Keratinocyte (primary cell): ENCODE measurements around the gene SLC37A1. TPM values are rescaled to one million over a fixed set of nuclear protein-coding genes. Genes with fewer than 3 reads are reported as not detected.

Source experiments
- DNase-seq: peaks from one replicate; pipeline ENCODE4 v3.0.0-alpha.2; 2011; ENCODE audit warnings: low read depth, missing footprints, low spot score
- FAIRE-seq: peaks from 2 replicates; lab custom pipeline; 2011; peaks lifted over from hg19 to GRCh38; lab: Jason Lieb, UNC
- H2AFZ ChIP-seq: 2 replicates; pipeline ENCODE4 v1.6.0; 2012; ENCODE audit warnings: low read length, control low read depth, inconsistent platforms; ENCODE audit not compliant: control insufficient read depth
- H3K27ac ChIP-seq: 2 replicates; pipeline ENCODE4 v1.5.1; 2011; ENCODE audit warnings: low read length; ENCODE audit not compliant: control insufficient read depth, insufficient read depth
- H3K27me3 ChIP-seq: 3 replicates; pipeline ENCODE4 v1.6.0; 2011; ENCODE audit warnings: low read length; ENCODE audit not compliant: control insufficient read depth, insufficient read depth; ENCODE audit errors: extremely low read depth
- H3K36me3 ChIP-seq, 2 experiments: 2 replicates in 1 of 2; 3 replicates in 1 of 2; pipeline ENCODE4 v1.5.1; 2011; ENCODE audit warnings: low read length in 2 of 2, mild to moderate bottlenecking in 1 of 2; ENCODE audit not compliant: control insufficient read depth in 2 of 2, insufficient read depth in 2 of 2; ENCODE audit errors: extremely low read depth in 1 of 2
- H3K4me1 ChIP-seq: 3 replicates; pipeline ENCODE4 v1.5.1; 2011; ENCODE audit warnings: low read length; ENCODE audit not compliant: control insufficient read depth, insufficient read depth; ENCODE audit errors: extremely low read depth
- H3K4me2 ChIP-seq: 3 replicates; pipeline ENCODE4 v1.6.0; 2011; ENCODE audit warnings: low read depth, low read length; ENCODE audit not compliant: control insufficient read depth, insufficient read depth; ENCODE audit errors: extremely low read depth
- H3K4me3 ChIP-seq, 3 experiments: fragments of 200-600 bp in 1 of 3; sonication (generic) in 1 of 3; 2 replicates in 2 of 3; 3 replicates in 1 of 3; pipeline ENCODE4 v1.5.1; 2011 to 2016; ENCODE audit warnings: low read length in 3 of 3, mild to moderate bottlenecking in 3 of 3, control low read depth in 2 of 3, inconsistent platforms in 1 of 3, low read depth in 1 of 3, mixed read lengths in 1 of 3, mixed run types in 1 of 3, moderate library complexity in 1 of 3; ENCODE audit not compliant: control insufficient read depth in 2 of 3, insufficient read depth in 2 of 3; ENCODE audit errors: extremely low read depth in 1 of 3
- H3K79me2 ChIP-seq: 2 replicates; pipeline ENCODE4 v1.6.0; 2012; ENCODE audit warnings: low read length; ENCODE audit not compliant: control insufficient read depth, insufficient read depth
- H3K9ac ChIP-seq: 3 replicates; pipeline ENCODE4 v1.6.0; 2011; ENCODE audit warnings: low read length; ENCODE audit not compliant: control insufficient read depth, insufficient read depth; ENCODE audit errors: extremely low read depth
- H3K9me1 ChIP-seq: 3 replicates; pipeline ENCODE4 v1.6.0; 2011; ENCODE audit warnings: low read length; ENCODE audit not compliant: control insufficient read depth, insufficient read depth; ENCODE audit errors: extremely low read depth
- H3K9me3 ChIP-seq: 2 replicates; pipeline ENCODE4 v1.5.1; 2012; ENCODE audit warnings: low read depth, low read length; ENCODE audit not compliant: control insufficient read depth
- H4K20me1 ChIP-seq: 3 replicates; pipeline ENCODE4 v1.6.0; 2011; ENCODE audit warnings: low read length; ENCODE audit not compliant: control insufficient read depth, insufficient read depth; ENCODE audit errors: extremely low read depth
- CTCF ChIP-seq, 3 experiments: IDR thresholded peaks in 1 of 3; conservative IDR thresholded peaks in 1 of 3; optimal IDR thresholded peaks in 1 of 3; 2 replicates in 2 of 3; 3 replicates in 1 of 3; pipeline versions ENCODE3 to v1.5.1; 2011; ENCODE audit warnings: low read length in 3 of 3, mild to moderate bottlenecking in 3 of 3, moderate library complexity in 2 of 3, control low read depth in 1 of 3, inconsistent platforms in 1 of 3; ENCODE audit not compliant: insufficient read depth in 2 of 3; ENCODE audit errors: extremely low read depth in 1 of 3
- EZH2 ChIP-seq: IDR thresholded peaks from one replicate; pipeline ENCODE4 v1.6.1; 2012; ENCODE audit warnings: inconsistent platforms, mild to moderate bottlenecking, low read length, moderate library complexity
- dilution Hi-C: fragments of 300-500 bp; cut with MboI; formaldehyde crosslinking; loops from one replicate; pipeline ENCODE4 v1.7.0; 2020; ENCODE audit warnings: low sequenced_read_pairs; ENCODE audit not compliant: extremely low pct_ligation_motif_present
- polyA plus RNA-seq, 5 experiments: library from polyadenylated mRNA; depleted of rRNA in 3 of 5; stranded (reverse) in 3 of 5; stranded (forward) in 1 of 5; unstranded in 1 of 5; fragments of >200 nt; gene quantifications; 1 replicate in 1 of 5; 2 replicates in 3 of 5; 3 replicates in 1 of 5; pipeline versions ENCODE4 v1.2.1 to v1.2.3, GENCODE V29; 2011 to 2012; ENCODE audit warnings: missing spikeins in 2 of 5, low read depth in 1 of 5, low replicate concordance in 1 of 5

Gene SLC37A1
- polyA plus RNA-seq, 1 donor (not counting 4 experiments of a cell fraction or from before 2014, with no cell fraction given), result 4.1 TPM

- dilution Hi-C loops, result no loop called here
- H3K9me1 ChIP-seq, result no peaks in the 10 kb centered on the region
- H3K36me3 ChIP-seq, result peaks cover 4 to 7% of the 10 kb centered on the region in 2 experiments
- H3K9ac ChIP-seq, result no peak overlapping the region
- peaks cover 3% of the 10 kb centered on the region for H4K20me1 ChIP-seq
- H2AFZ ChIP-seq, result no peak overlapping the region
- H3K4me1 ChIP-seq, result no peaks in the 10 kb centered on the region
- DNase-seq, result no peak
- no peak for FAIRE-seq
- TF ChIP-seq CTCF (optimal IDR thresholded peaks at IDR 0.05 in 1 of 3, IDR thresholded peaks at IDR 0.05 in 1 of 3, conservative IDR thresholded peaks at IDR 0.05 in 1 of 3; ENCODE audit: extremely low read depth in 1 of 3, insufficient read depth in 2 of 3, low read length in 3 of 3) (no peak), EZH2 (no peak)
- no peak overlapping the region for H3K4me2 ChIP-seq
- H3K4me3 ChIP-seq, result no peak overlapping the region
- H3K27ac ChIP-seq, result no peak overlapping the region
- no peaks in the 10 kb centered on the region for H3K27me3 ChIP-seq
- no peaks in the 10 kb centered on the region for H3K9me3 ChIP-seq
- H3K79me2 ChIP-seq, result no peaks in the 10 kb centered on the region
These were observed 22.0 kb downstream of the SLC37A1 start for GRCh38 chr21:42535602-42536171.

- no peak overlapping the region for H2AFZ ChIP-seq
- H3K4me3 ChIP-seq, result no peak overlapping the region
- no peaks in the 10 kb centered on the region for H3K27me3 ChIP-seq
- peaks cover 3% of the 10 kb centered on the region for H4K20me1 ChIP-seq
- H3K4me2 ChIP-seq, result no peak overlapping the region
- H3K4me1 ChIP-seq, result no peaks in the 10 kb centered on the region
- H3K36me3 ChIP-seq, result peaks cover 4 to 7% of the 10 kb centered on the region in 2 experiments
- TF ChIP-seq EZH2, result no peak
- TF ChIP-seq CTCF (optimal IDR thresholded peaks at IDR 0.05 in 1 of 3, IDR thresholded peaks at IDR 0.05 in 1 of 3, conservative IDR thresholded peaks at IDR 0.05 in 1 of 3; ENCODE audit: extremely low read depth in 1 of 3, insufficient read depth in 2 of 3, low read length in 3 of 3), result no peak
- H3K9me3 ChIP-seq, result no peaks in the 10 kb centered on the region
- no peaks in the 10 kb centered on the region for H3K79me2 ChIP-seq
- no peak overlapping the region for H3K27ac ChIP-seq
- dilution Hi-C loops, result no loop called here
- H3K9ac ChIP-seq, result no peak overlapping the region
- DNase-seq (no peak), FAIRE-seq (no peak)
- no peaks in the 10 kb centered on the region for H3K9me1 ChIP-seq
These were observed 22.9 kb downstream of the SLC37A1 start for GRCh38 chr21:42536601-42537000.
